ENCODE results near the gene HEATR1. TPM values are rescaled to one million over a fixed set of nuclear protein-coding genes. Genes with fewer than 3 reads are reported as not detected.

Gene HEATR1
- total and polyA plus RNA-seq, 4 donors: 3.3 to 19.4 (median 9.6) TPM

DNA sequence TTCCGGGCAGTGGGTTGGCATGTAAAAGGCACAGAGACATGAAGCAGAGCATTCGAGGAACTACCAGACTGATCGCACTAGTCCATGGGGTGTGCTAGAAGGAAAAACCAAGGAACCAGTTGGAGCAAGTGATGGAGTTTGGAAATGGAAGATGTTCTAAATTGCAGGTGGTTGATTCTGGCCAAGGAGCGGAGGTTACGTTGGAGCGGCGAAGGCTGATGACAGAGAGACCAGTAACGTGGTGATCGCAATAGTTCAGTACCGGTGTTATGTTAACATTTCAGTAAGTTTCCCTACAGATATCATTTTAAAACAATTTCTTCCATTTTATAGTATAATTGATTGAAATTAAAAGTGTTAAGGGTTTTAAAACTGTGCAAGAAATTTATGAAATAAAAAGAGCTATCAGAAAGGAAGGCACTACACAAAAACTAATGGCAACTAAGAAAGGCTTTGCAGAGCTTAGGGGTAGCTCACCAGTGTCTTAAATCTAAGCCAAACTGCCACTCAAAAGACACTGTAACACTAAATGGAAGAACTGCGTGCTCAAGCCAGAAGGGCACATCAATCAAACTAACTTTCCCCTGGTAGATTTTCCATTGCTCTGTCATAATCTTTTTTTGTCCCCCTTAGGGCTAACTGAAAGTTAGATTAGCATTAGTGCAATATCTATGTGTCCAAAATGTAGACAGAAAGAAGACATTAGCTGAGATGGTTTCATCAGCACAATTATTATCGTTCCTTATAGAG lies 11.3 kb upstream of the HEATR1 start:
- Histone ChIP-seq H3K36me3 (ENCODE audit: control insufficient read depth in 4 of 4, insufficient read depth in 3 of 4, low read depth in 1 of 4, low read length in 3 of 4) (no peaks in the 10 kb centered on the region), H3K27ac (ENCODE audit: low read depth in 1 of 2, low read length in 2 of 2) (no peak overlapping the region), H3K4me3 (ENCODE audit: low read depth in 1 of 3, low read length in 3 of 3) (no peak overlapping the region), H3K27me3 (ENCODE audit: control insufficient read depth in 4 of 4, insufficient read depth in 4 of 4, low read length in 3 of 4) (peaks cover 0 to 10% (median 2%) of the 10 kb centered on the region in 4 donors), H3K4me1 (ENCODE audit: control insufficient read depth in 4 of 4, insufficient read depth in 4 of 4, low read length in 3 of 4) (no peaks in the 10 kb centered on the region), H3K9me3 (ENCODE audit: control insufficient read depth in 4 of 4, low read length in 3 of 4) (no peaks in the 10 kb centered on the region), H3K9ac (ENCODE audit: low read depth in 1 of 2, low read length in 2 of 2) (no peak overlapping the region)
- DNase-seq (ENCODE audit: low spot score): no peak
- no peak for TF ChIP-seq YY1 (IDR thresholded peaks at IDR 0.05)
- TF ChIP-seq JUND (IDR thresholded peaks at IDR 0.05): no peak
- TF ChIP-seq, protein P1, sequence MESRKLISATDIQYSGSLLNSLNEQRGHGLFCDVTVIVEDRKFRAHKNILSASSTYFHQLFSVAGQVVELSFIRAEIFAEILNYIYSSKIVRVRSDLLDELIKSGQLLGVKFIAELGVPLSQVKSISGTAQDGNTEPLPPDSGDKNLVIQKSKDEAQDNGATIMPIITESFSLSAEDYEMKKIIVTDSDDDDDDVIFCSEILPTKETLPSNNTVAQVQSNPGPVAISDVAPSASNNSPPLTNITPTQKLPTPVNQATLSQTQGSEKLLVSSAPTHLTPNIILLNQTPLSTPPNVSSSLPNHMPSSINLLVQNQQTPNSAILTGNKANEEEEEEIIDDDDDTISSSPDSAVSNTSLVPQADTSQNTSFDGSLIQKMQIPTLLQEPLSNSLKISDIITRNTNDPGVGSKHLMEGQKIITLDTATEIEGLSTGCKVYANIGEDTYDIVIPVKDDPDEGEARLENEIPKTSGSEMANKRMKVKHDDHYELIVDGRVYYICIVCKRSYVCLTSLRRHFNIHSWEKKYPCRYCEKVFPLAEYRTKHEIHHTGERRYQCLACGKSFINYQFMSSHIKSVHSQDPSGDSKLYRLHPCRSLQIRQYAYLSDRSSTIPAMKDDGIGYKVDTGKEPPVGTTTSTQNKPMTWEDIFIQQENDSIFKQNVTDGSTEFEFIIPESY (IDR thresholded peaks at IDR 0.05): no peak
- no peak for TF ChIP-seq GABPA (IDR thresholded peaks at IDR 0.05 in 1 of 2, conservative IDR thresholded peaks at IDR 0.05 in 1 of 2)
- TF ChIP-seq EGR1 (IDR thresholded peaks at IDR 0.05; ENCODE audit: low read depth in 2 of 2): no peak
- no peak for TF ChIP-seq HNF4A (conservative IDR thresholded peaks at IDR 0.05)
- no peak for TF ChIP-seq RAD21 (IDR thresholded peaks at IDR 0.05)
- TF ChIP-seq, protein P2, sequence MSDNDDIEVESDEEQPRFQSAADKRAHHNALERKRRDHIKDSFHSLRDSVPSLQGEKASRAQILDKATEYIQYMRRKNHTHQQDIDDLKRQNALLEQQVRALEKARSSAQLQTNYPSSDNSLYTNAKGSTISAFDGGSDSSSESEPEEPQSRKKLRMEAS (IDR thresholded peaks at IDR 0.05): no peak
- TF ChIP-seq, protein P3, sequence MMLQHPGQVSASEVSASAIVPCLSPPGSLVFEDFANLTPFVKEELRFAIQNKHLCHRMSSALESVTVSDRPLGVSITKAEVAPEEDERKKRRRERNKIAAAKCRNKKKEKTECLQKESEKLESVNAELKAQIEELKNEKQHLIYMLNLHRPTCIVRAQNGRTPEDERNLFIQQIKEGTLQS (IDR thresholded peaks at IDR 0.05): no peak
- no peak for TF ChIP-seq FOXA2 (IDR thresholded peaks at IDR 0.05)
- no peak for TF ChIP-seq FOXA1 (IDR thresholded peaks at IDR 0.05)
- TF ChIP-seq, protein P4, sequence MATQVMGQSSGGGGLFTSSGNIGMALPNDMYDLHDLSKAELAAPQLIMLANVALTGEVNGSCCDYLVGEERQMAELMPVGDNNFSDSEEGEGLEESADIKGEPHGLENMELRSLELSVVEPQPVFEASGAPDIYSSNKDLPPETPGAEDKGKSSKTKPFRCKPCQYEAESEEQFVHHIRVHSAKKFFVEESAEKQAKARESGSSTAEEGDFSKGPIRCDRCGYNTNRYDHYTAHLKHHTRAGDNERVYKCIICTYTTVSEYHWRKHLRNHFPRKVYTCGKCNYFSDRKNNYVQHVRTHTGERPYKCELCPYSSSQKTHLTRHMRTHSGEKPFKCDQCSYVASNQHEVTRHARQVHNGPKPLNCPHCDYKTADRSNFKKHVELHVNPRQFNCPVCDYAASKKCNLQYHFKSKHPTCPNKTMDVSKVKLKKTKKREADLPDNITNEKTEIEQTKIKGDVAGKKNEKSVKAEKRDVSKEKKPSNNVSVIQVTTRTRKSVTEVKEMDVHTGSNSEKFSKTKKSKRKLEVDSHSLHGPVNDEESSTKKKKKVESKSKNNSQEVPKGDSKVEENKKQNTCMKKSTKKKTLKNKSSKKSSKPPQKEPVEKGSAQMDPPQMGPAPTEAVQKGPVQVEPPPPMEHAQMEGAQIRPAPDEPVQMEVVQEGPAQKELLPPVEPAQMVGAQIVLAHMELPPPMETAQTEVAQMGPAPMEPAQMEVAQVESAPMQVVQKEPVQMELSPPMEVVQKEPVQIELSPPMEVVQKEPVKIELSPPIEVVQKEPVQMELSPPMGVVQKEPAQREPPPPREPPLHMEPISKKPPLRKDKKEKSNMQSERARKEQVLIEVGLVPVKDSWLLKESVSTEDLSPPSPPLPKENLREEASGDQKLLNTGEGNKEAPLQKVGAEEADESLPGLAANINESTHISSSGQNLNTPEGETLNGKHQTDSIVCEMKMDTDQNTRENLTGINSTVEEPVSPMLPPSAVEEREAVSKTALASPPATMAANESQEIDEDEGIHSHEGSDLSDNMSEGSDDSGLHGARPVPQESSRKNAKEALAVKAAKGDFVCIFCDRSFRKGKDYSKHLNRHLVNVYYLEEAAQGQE (IDR thresholded peaks at IDR 0.05): no peak
- no peak for TF ChIP-seq SP1 (IDR thresholded peaks at IDR 0.05)
- no peak for TF ChIP-seq HNF4G (IDR thresholded peaks at IDR 0.05)
- TF ChIP-seq, protein P5, sequence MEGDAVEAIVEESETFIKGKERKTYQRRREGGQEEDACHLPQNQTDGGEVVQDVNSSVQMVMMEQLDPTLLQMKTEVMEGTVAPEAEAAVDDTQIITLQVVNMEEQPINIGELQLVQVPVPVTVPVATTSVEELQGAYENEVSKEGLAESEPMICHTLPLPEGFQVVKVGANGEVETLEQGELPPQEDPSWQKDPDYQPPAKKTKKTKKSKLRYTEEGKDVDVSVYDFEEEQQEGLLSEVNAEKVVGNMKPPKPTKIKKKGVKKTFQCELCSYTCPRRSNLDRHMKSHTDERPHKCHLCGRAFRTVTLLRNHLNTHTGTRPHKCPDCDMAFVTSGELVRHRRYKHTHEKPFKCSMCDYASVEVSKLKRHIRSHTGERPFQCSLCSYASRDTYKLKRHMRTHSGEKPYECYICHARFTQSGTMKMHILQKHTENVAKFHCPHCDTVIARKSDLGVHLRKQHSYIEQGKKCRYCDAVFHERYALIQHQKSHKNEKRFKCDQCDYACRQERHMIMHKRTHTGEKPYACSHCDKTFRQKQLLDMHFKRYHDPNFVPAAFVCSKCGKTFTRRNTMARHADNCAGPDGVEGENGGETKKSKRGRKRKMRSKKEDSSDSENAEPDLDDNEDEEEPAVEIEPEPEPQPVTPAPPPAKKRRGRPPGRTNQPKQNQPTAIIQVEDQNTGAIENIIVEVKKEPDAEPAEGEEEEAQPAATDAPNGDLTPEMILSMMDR (IDR thresholded peaks at IDR 0.05; ENCODE audit: low read depth, low read length, missing input control): no peak
- TF ChIP-seq RXRA (IDR thresholded peaks at IDR 0.05): no peak
- TF ChIP-seq TAF1 (conservative IDR thresholded peaks at IDR 0.05): no peak
- TF ChIP-seq NR2F2 (IDR thresholded peaks at IDR 0.05): no peak
- 88% methylated on average over 12 of the region's 12 CpGs for WGBS

All from liver (tissue), 9 donors.